ENCODE measurements around the gene RNF207. TPM values are rescaled to one million over a fixed set of nuclear protein-coding genes. Genes with fewer than 3 reads are reported as not detected.

Gene RNF207
- total and polyA plus RNA-seq, 2 of the 13 experiments (the other 11 are each of a cell fraction or from before 2014, with no cell fraction given), result 9.8 to 15.9 TPM

DNA sequence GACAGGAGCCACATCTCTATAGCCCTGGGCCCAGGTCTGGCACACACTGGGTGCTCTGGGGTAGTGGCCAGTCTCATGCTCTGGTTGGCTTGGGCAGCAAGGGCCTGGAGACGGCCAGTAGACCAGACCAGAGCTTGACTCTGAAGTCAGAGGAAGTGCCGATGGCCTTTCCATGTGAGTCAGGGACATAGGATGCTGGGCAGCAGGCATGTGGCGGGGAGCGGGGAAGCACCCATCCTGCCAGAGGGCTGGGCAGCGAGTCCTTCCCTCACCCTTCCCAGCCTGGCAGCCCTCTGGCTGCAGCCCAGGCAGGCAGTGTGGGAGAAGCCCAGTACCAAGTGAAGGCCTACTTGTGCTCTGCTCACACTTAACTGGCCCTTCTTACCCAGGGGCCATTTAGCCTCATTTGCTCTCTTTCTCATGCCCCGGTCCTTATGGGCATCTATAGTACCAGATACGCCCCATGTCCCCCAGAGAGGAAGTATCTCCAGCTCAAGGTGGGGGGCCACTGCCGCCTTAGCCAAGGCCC lies 51.7 kb downstream of the RNF207 start:
- DNase-seq (ENCODE audit: low spot score) (no peak), FAIRE-seq (no peak), ATAC-seq (no peak)
- H2AFZ ChIP-seq (ENCODE audit: low read length), result no peak overlapping the region
- no TSS peak for BruUV-seq (replicated peaks)
- no peaks in the 10 kb centered on the region for H3K9me3 ChIP-seq (ENCODE audit: low read length)
- H3K36me3 ChIP-seq (replicated peaks in 1 of 2; ENCODE audit: control insufficient read depth in 1 of 2, insufficient read depth in 2 of 2, low read length in 2 of 2), result no peaks in the 10 kb centered on the region
- 52% methylated on average over 5 of the region's 8 CpGs for WGBS (ENCODE audit: low lambda C conversion rate)
- POLR2A ChIA-PET, result no interaction called here
- H3K4me3 ChIP-seq (replicated peaks in 1 of 3; ENCODE audit: insufficient read depth in 1 of 3, low read depth in 2 of 3, low read length in 3 of 3), result no peak overlapping the region
- no peak overlapping the region for H3K9ac ChIP-seq (ENCODE audit: insufficient read depth, low read depth, low read length)
- no peaks in the 10 kb centered on the region for H3K79me2 ChIP-seq (ENCODE audit: insufficient read depth, low read length)
- TF ChIP-seq THYN1 (CRISPR knock-in tag; IDR thresholded peaks at IDR 0.05; ENCODE audit: borderline replicate concordance, low read depth) (no peak), ZNF230 (CRISPR knock-in tag; IDR thresholded peaks at IDR 0.05) (no peak), ZNF501 (CRISPR knock-in tag; IDR thresholded peaks at IDR 0.05) (no peak), ZNF670 (CRISPR knock-in tag; IDR thresholded peaks at IDR 0.05; ENCODE audit: borderline replicate concordance) (no peak), LCORL (IDR thresholded peaks at IDR 0.05) (no peak), LCORL (CRISPR knock-in tag; IDR thresholded peaks at IDR 0.05) (no peak), TRIM24 (CRISPR knock-in tag; IDR thresholded peaks at IDR 0.05) (no peak), ZNF430 (CRISPR knock-in tag; IDR thresholded peaks at IDR 0.05) (no peak), ZNF335 (CRISPR knock-in tag; IDR thresholded peaks at IDR 0.05) (no peak), KLF12 (CRISPR knock-in tag; IDR thresholded peaks at IDR 0.05; ENCODE audit: borderline replicate concordance) (no peak), ZNF773 (CRISPR knock-in tag; IDR thresholded peaks at IDR 0.05; ENCODE audit: borderline replicate concordance) (no peak), ZSCAN25 (CRISPR knock-in tag; IDR thresholded peaks at IDR 0.05) (no peak), SRF (IDR thresholded peaks at IDR 0.05; ENCODE audit: low read depth, low read length) (no peak)
- TF ChIP-seq, protein P1, sequence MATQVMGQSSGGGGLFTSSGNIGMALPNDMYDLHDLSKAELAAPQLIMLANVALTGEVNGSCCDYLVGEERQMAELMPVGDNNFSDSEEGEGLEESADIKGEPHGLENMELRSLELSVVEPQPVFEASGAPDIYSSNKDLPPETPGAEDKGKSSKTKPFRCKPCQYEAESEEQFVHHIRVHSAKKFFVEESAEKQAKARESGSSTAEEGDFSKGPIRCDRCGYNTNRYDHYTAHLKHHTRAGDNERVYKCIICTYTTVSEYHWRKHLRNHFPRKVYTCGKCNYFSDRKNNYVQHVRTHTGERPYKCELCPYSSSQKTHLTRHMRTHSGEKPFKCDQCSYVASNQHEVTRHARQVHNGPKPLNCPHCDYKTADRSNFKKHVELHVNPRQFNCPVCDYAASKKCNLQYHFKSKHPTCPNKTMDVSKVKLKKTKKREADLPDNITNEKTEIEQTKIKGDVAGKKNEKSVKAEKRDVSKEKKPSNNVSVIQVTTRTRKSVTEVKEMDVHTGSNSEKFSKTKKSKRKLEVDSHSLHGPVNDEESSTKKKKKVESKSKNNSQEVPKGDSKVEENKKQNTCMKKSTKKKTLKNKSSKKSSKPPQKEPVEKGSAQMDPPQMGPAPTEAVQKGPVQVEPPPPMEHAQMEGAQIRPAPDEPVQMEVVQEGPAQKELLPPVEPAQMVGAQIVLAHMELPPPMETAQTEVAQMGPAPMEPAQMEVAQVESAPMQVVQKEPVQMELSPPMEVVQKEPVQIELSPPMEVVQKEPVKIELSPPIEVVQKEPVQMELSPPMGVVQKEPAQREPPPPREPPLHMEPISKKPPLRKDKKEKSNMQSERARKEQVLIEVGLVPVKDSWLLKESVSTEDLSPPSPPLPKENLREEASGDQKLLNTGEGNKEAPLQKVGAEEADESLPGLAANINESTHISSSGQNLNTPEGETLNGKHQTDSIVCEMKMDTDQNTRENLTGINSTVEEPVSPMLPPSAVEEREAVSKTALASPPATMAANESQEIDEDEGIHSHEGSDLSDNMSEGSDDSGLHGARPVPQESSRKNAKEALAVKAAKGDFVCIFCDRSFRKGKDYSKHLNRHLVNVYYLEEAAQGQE (IDR thresholded peaks at IDR 0.05; ENCODE audit: borderline replicate concordance in 1 of 2, low read depth in 1 of 2, low read length in 2 of 2), result no peak
- TF ChIP-seq, protein P2, sequence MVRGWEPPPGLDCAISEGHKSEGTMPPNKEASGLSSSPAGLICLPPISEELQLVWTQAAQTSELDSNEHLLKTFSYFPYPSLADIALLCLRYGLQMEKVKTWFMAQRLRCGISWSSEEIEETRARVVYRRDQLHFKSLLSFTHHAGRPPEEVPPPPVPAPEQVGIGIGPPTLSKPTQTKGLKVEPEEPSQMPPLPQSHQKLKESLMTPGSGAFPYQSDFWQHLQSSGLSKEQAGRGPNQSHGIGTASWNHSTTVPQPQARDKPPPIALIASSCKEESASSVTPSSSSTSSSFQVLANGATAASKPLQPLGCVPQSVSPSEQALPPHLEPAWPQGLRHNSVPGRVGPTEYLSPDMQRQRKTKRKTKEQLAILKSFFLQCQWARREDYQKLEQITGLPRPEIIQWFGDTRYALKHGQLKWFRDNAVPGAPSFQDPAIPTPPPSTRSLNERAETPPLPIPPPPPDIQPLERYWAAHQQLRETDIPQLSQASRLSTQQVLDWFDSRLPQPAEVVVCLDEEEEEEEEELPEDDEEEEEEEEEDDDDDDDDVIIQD (CRISPR knock-in tag; IDR thresholded peaks at IDR 0.05; ENCODE audit: low read depth), result no peak
- TF ChIP-seq, protein P3, sequence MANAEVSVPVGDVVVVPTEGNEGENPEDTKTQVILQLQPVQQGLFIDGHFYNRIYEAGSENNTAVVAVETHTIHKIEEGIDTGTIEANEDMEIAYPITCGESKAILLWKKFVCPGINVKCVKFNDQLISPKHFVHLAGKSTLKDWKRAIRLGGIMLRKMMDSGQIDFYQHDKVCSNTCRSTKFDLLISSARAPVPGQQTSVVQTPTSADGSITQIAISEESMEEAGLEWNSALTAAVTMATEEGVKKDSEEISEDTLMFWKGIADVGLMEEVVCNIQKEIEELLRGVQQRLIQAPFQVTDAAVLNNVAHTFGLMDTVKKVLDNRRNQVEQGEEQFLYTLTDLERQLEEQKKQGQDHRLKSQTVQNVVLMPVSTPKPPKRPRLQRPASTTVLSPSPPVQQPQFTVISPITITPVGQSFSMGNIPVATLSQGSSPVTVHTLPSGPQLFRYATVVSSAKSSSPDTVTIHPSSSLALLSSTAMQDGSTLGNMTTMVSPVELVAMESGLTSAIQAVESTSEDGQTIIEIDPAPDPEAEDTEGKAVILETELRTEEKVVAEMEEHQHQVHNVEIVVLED (CRISPR knock-in tag; IDR thresholded peaks at IDR 0.05; ENCODE audit: borderline replicate concordance), result no peak
- TF ChIP-seq, protein P4, sequence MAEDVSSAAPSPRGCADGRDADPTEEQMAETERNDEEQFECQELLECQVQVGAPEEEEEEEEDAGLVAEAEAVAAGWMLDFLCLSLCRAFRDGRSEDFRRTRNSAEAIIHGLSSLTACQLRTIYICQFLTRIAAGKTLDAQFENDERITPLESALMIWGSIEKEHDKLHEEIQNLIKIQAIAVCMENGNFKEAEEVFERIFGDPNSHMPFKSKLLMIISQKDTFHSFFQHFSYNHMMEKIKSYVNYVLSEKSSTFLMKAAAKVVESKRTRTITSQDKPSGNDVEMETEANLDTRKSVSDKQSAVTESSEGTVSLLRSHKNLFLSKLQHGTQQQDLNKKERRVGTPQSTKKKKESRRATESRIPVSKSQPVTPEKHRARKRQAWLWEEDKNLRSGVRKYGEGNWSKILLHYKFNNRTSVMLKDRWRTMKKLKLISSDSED (CRISPR knock-in tag; IDR thresholded peaks at IDR 0.05), result no peak
- intact Hi-C loops (cut with micrococcal nuclease; ENCODE audit: unreplicated experiment), result no loop called here
- no peaks in the 10 kb centered on the region for H4K20me1 ChIP-seq (ENCODE audit: insufficient read depth, low read length)
- peaks cover 0 to 7% of the 10 kb centered on the region in 2 experiments; a peak in 3 of 5 replicates for H3K27me3 ChIP-seq (ENCODE audit: control insufficient read depth in 1 of 2, insufficient read depth in 2 of 2, low read length in 2 of 2)
- CTCF ChIA-PET (ENCODE audit: low intra/inter-chr PET ratio, low total read pairs), result no interaction called here
- in situ Hi-C loops (cut with HindIII; ENCODE audit: extremely low pct_ligation_motif_present, low pct_unique_long_range_greater_than_20kb), result no loop called here
- H3K27ac ChIP-seq (ENCODE audit: extremely low read length, insufficient read depth, low read length), result no peak overlapping the region
- peaks cover 24% of the 10 kb centered on the region for H3K4me1 ChIP-seq (ENCODE audit: insufficient read depth, low read length)
- H3K4me2 ChIP-seq (ENCODE audit: low read depth, low read length), result no peak overlapping the region
